ENCODE results near the gene PGPEP1.

The PGPEP1 gene

DNA sequence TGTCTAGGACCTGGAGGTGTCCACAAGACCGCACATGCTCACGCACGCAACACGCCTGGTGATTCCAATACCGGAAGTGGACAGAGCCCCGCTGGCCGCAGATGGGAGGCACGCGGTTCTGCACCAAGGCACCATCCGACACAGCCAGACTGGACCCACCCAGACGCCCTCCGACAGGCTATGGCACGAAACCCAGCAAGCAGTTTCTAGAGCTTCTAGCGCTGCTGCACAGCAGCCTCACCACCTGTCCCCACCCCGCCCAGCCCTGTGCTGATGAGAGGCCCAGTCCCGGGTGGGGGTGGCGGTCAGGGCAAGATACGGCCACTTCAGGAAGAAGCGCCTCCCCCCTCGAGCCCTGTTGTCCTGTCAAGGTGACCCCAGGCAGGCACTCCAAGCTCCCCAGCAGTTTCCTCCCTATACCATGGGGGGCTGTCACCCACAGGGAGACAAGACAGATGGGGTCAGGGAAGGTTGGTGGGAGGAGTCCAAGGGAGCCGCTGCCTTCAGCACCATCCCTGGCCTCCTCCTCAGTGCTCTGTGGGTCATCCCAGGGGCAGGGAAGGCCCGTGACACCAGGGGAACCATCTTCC, 28.8 kb upstream of the PGPEP1 start:
- H3K4me3 ChIP-seq (ENCODE audit: low read depth, low read length), result no peak overlapping the region
- DNase-seq (ENCODE audit: low read depth), result no peak
- TF ChIP-seq, protein P1, sequence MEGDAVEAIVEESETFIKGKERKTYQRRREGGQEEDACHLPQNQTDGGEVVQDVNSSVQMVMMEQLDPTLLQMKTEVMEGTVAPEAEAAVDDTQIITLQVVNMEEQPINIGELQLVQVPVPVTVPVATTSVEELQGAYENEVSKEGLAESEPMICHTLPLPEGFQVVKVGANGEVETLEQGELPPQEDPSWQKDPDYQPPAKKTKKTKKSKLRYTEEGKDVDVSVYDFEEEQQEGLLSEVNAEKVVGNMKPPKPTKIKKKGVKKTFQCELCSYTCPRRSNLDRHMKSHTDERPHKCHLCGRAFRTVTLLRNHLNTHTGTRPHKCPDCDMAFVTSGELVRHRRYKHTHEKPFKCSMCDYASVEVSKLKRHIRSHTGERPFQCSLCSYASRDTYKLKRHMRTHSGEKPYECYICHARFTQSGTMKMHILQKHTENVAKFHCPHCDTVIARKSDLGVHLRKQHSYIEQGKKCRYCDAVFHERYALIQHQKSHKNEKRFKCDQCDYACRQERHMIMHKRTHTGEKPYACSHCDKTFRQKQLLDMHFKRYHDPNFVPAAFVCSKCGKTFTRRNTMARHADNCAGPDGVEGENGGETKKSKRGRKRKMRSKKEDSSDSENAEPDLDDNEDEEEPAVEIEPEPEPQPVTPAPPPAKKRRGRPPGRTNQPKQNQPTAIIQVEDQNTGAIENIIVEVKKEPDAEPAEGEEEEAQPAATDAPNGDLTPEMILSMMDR (IDR thresholded peaks at IDR 0.05; ENCODE audit: low read depth, low read length, missing control alignments), result no peak

DNA sequence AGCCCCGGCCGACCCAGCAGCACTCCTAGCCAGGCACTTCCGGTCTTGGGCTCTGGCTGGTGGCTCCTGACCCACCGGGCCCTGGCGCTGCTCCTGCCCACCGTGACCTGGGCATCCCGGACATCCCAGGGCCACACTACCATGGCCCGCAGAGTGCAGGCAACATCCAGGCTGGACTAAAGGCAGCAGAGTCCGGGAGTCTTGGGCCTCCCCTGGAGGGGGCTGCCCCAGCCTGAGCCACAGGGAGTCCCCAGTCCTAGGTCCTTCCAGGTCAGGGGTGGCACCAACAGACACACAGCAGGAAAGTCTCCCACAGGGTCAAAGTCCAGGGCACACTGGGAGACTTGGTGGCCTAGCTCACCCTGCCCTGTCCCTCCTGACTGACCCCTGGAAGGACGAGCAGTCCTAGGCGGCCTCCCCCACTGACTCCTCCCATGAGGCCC, 28.3 kb upstream of the PGPEP1 start:
- DNase-seq (ENCODE audit: low read depth), result no peak
- no peak overlapping the region for H3K4me3 ChIP-seq (ENCODE audit: low read depth, low read length)
- TF ChIP-seq, protein P1 (IDR thresholded peaks at IDR 0.05; ENCODE audit: low read depth, low read length, missing control alignments), result no peak

DNA sequence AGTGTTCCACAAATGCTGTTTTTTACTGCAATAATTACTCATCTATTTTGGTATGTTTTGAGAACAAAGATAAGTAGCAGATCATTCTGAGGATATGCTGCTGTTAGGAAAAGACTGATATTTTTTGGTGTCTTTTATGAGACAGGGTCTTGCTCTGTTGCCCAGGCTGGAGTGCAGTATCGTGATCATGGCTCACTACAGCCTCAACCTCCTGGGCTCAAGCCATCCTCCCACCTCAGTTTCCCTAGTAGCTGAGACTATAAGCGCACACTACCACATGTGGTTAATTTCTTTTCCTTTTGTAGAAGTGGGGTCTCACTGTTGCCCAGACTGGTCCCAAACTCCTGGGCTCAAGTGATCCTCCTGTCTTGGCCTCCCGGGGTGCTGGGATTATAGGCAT, 27.0 kb upstream of the PGPEP1 start:
- no peak overlapping the region for H3K4me3 ChIP-seq (ENCODE audit: low read depth, low read length)
- TF ChIP-seq, protein P1 (IDR thresholded peaks at IDR 0.05; ENCODE audit: low read depth, low read length, missing control alignments), result no peak
- DNase-seq (ENCODE audit: low read depth), result no peak

DNA sequence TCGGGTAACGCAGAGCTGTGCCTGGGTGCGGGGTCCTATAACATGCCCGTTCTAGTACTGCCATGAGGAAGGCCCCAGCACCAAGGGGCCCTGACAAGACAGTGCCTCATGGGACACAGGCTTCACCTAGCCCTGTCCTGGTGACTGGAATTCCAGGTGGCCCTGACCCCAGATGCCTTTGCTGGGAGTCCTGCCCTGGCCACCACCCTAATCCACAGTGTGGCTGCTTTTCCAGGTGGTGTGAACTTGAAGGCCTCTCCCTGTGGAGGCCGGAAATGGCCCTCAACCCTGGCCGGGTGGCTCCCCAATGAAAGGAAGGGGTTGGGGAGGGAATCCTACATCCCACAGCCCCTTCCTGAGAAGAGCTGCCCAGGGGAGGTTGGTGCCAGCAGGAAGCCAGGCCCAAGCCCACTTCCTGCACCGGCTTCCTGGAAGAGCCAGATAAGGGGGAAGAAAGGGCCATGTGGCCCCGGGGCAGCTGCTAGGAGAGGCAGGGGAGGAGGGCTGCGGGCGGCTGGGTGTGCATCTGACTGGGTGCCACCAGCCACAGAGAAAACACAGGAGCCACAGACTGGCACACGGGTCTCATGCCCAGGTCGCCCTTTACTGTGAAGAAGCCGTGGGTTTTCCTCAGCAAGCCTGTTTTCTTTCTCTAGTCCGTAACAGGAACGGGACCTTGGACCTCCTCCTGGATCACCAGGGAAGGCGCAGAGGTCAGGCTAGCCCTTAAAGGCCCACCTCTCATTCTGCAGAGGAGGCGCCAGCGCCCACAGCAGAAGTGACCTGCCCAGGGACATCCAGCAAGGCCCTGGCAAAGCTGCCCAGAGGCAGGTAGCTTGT, 22.2 kb upstream of the PGPEP1 start:
- H3K4me3 ChIP-seq (ENCODE audit: low read depth, low read length), result no peak overlapping the region
- no peak for DNase-seq (ENCODE audit: low read depth)
- TF ChIP-seq, protein P1 (IDR thresholded peaks at IDR 0.05; ENCODE audit: low read depth, low read length, missing control alignments), result no peak

DNA sequence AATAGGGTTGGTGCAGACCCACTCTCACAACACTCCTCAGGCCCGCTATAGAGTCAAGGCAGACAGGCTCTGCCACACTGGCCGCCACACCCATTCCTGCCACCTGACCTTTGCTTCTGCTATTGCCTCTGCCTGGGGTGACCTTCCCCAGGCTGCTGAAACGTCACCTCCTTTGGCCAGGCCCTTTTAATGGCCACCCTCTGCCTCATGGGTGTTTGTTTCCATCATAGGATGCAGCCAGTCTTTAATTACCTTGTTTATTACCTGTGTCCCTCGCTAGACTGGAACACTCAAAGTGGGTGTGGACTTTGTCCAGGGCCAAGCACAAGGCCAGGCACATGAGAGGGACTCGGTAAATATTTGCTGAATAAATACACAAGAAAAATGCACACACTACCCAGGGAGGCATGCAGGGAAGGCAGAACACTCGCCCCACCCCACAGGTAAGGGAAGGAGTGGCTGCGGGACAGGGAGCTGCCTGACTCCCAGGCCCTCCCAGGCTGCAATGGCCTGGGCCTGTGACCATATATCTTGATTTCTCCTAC, 20.7 kb upstream of the PGPEP1 start:
- DNase-seq (ENCODE audit: low read depth), result no peak
- TF ChIP-seq, protein P1 (IDR thresholded peaks at IDR 0.05; ENCODE audit: low read depth, low read length, missing control alignments), result no peak
- H3K4me3 ChIP-seq (ENCODE audit: low read depth, low read length), result no peak overlapping the region

DNA sequence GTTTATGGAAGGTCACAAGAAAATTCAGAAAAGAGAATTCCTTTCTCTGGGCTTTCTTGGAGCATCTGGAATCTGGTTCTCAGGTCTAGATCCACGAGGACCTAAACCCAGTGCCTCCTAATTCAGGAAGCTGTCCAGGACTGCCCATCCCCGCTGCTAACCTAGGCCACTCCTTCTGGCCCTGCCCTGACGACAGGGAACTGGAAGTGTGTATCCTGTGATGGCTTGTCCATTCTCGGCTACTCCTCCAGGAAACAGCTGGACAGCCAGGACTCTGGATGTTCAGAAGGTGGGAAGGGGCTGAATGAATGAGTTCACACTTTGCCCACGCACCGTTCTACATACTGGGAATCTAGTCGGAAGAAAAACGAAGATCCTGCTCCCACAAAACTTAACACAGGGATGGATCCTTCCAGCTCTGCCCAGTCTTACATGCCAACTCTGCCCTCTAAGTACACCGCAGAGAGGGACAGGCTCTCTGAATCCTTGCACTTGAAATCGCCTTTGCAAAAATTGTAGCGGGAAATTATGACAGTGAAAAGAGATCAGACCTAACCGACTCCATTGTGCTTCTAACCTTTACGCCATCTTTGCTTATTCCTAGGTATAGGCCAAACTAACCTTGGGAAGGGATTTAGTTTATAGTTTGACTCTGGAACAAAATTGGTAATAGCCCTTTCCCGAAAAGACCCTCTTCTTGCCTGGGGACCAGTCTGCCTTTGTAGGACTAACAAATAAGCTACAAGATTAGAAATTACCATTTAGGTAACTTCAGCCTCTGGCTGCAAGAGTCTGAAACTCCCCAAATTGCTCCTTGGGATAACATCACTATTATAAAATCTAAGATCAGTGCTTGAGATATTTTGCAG, 19.3 kb upstream of the PGPEP1 start:
- peak overlapping the region; percentile 99; the same call in 1 of the 2 replicates for H3K4me3 ChIP-seq (ENCODE audit: low read depth, low read length)
- TF ChIP-seq, protein P1 (IDR thresholded peaks at IDR 0.05; ENCODE audit: low read depth, low read length, missing control alignments), result no peak
- no peak for DNase-seq (ENCODE audit: low read depth)

All from GM12864 (cell line).